ENCODE measurements around the gene LUZP1.

The LUZP1 gene

GRCh38 chr1:23188434-23188884 is 19.8 kb upstream of the LUZP1 start:
- DNase-seq, result no peak

- no peak for DNase-seq
Observed at GRCh38 chr1:23187637-23188036, 19.0 kb upstream of the LUZP1 start.

GRCh38 chr1:23185381-23185780 is 16.7 kb upstream of the LUZP1 start:
- DNase-seq, result no peak

GRCh38 chr1:23184212-23184934 is 15.7 kb upstream of the LUZP1 start:
- DNase-seq, result peak; percentile 61

- no peak for DNase-seq
Observed at GRCh38 chr1:23179862-23180261, 11.2 kb upstream of the LUZP1 start.

- peak; percentile 42 for DNase-seq
Observed at GRCh38 chr1:23178950-23179349, 10.3 kb upstream of the LUZP1 start.

- DNase-seq, result no peak
Observed at GRCh38 chr1:23178414-23178813, 9.8 kb upstream of the LUZP1 start.

GRCh38 chr1:23177438-23178380 is 9.1 kb upstream of the LUZP1 start:
- DNase-seq, result peak; percentile 46

GRCh38 chr1:23177031-23177430 is 8.4 kb upstream of the LUZP1 start:
- DNase-seq, result no peak

- no peak for DNase-seq
Observed at GRCh38 chr1:23174426-23175110, 5.9 kb upstream of the LUZP1 start.

GRCh38 chr1:23171181-23171755 is 2.6 kb upstream of the LUZP1 start:
- no peak for DNase-seq

GRCh38 chr1:23169727-23170335 is 1.2 kb upstream of the LUZP1 start:
- peak; percentile 81 for DNase-seq

- no peak for DNase-seq
Observed at GRCh38 chr1:23169195-23169575, 529 bp upstream of the LUZP1 start.

GRCh38 chr1:23168079-23168444 is 594 bp downstream of the LUZP1 start:
- DNase-seq, result peak; percentile 6

GRCh38 chr1:23167353-23168078 is 1.1 kb downstream of the LUZP1 start:
- DNase-seq, result peak; percentile 34

- DNase-seq, result no peak
Observed at GRCh38 chr1:23166854-23167253, 1.8 kb downstream of the LUZP1 start.

GRCh38 chr1:23163395-23163794 is 5.3 kb downstream of the LUZP1 start:
- no peak for DNase-seq

- no peak for DNase-seq
Observed at GRCh38 chr1:23159963-23160877, 8.4 kb downstream of the LUZP1 start.

GRCh38 chr1:23156940-23157339 is 11.7 kb downstream of the LUZP1 start:
- no peak for DNase-seq

GRCh38 chr1:23152966-23153684 is 15.5 kb downstream of the LUZP1 start:
- no peak for DNase-seq
